H1 (cell line): ENCODE measurements around the gene CDC42EP4. TPM values are rescaled to one million over a fixed set of nuclear protein-coding genes. Genes with fewer than 3 reads are reported as not detected.

Experiments
- CBX5 ChIP-seq: fragments of 300-800, 300-1000 bp; sonication (generic); IDR thresholded peaks from 2 replicates; pipeline ENCODE4 v1.7.1; 2016; ENCODE audit warnings: antibody characterized with exemption, low read length, low read depth
- CTCF ChIP-seq, 3 experiments: IDR thresholded peaks; 1 replicate in 2 of 3; 2 replicates in 1 of 3; pipeline versions ENCODE4 v1.5.1 to v1.6.1; 2011; ENCODE audit warnings: low read length in 3 of 3, mild to moderate bottlenecking in 3 of 3, inconsistent platforms in 2 of 3, low read depth in 1 of 3, moderate library complexity in 1 of 3; ENCODE audit not compliant: insufficient read depth in 1 of 3; ENCODE audit errors: control extremely low read depth in 1 of 3
- EGR1 ChIP-seq: IDR thresholded peaks from 2 replicates; pipeline ENCODE4 v1.6.1; 2011; ENCODE audit warnings: low read depth, low read length, borderline replicate concordance
- EP300 ChIP-seq, 2 experiments: IDR thresholded peaks; 1 replicate in 1 of 2; 2 replicates in 1 of 2; pipeline ENCODE4 v1.6.1; 2011 to 2012; ENCODE audit warnings: low read depth in 2 of 2, low read length in 2 of 2, mild to moderate bottlenecking in 2 of 2, borderline replicate concordance in 1 of 2, inconsistent platforms in 1 of 2, moderate library complexity in 1 of 2
- EZH2 ChIP-seq: fragments of 200-600 bp; sonication (generic); IDR thresholded peaks from 2 replicates; pipeline ENCODE4 v1.7.1; 2012; ENCODE audit warnings: low read depth, mild to moderate bottlenecking, moderate library complexity, low read length, inconsistent platforms; ENCODE audit not compliant: severe bottlenecking
- FOSL1 ChIP-seq: IDR thresholded peaks from 2 replicates; pipeline ENCODE4 v1.6.1; 2011; ENCODE audit warnings: mild to moderate bottlenecking, low read depth, low read length, moderate library complexity; ENCODE audit not compliant: insufficient read depth
- GTF2F1 ChIP-seq: IDR thresholded peaks from 2 replicates; pipeline ENCODE4 v1.6.1; 2012; ENCODE audit warnings: low read depth, low read length, improper control_type of control experiment, borderline replicate concordance
- HDAC6 ChIP-seq: IDR thresholded peaks from one replicate; pipeline ENCODE4 v1.7.1; 2012; ENCODE audit warnings: low read depth, mild to moderate bottlenecking, inconsistent platforms, low read length, moderate library complexity
- JUN ChIP-seq: IDR thresholded peaks from 2 replicates; pipeline ENCODE4 v1.6.1; 2011; ENCODE audit warnings: low read depth, mild to moderate bottlenecking, improper control_type of control experiment, low read length
- KDM4A ChIP-seq: IDR thresholded peaks from one replicate; pipeline ENCODE4 v1.7.1; 2012; ENCODE audit warnings: low read depth, mild to moderate bottlenecking, moderate library complexity, low read length, inconsistent platforms; ENCODE audit not compliant: severe bottlenecking
- MAX ChIP-seq: IDR thresholded peaks from 2 replicates; pipeline ENCODE4 v1.6.1; 2012; ENCODE audit warnings: inconsistent platforms
- NANOG ChIP-seq: IDR thresholded peaks from 2 replicates; pipeline ENCODE4 v1.6.1; 2011; ENCODE audit warnings: low read length, low read depth, mild to moderate bottlenecking, inconsistent platforms; ENCODE audit not compliant: insufficient read depth, poor library complexity, severe bottlenecking
- NRF1 ChIP-seq: IDR thresholded peaks from 2 replicates; pipeline ENCODE4 v1.6.1; 2011; ENCODE audit warnings: mild to moderate bottlenecking, low read depth, low read length, improper control_type of control experiment
- POLR2A ChIP-seq, 2 experiments: IDR thresholded peaks; 1 replicate in 1 of 2; 2 replicates in 1 of 2; pipeline ENCODE4 v1.6.1; 2011; ENCODE audit warnings: low read depth in 2 of 2, low read length in 2 of 2, mild to moderate bottlenecking in 2 of 2; ENCODE audit errors: control extremely low read depth in 1 of 2
- POU5F1 ChIP-seq: IDR thresholded peaks from 2 replicates; pipeline ENCODE4 v1.6.1; 2011; ENCODE audit warnings: low read depth, mild to moderate bottlenecking, low read length, moderate library complexity
- SAP30 ChIP-seq: fragments of 300-600 bp; sonication (generic); IDR thresholded peaks from 2 replicates; pipeline ENCODE4 v1.7.1; 2012; ENCODE audit warnings: low read length, moderate library complexity, mild to moderate bottlenecking, inconsistent platforms; ENCODE audit not compliant: insufficient read depth, insufficient replicate concordance
- SIN3A ChIP-seq, 2 experiments: IDR thresholded peaks in 1 of 2; conservative IDR thresholded peaks in 1 of 2; 2 replicates each; pipeline ENCODE4 v1.6.1; 2011 to 2012; ENCODE audit warnings: low read length in 2 of 2, improper control_type of control experiment in 1 of 2, low read depth in 1 of 2, mild to moderate bottlenecking in 1 of 2
- SIX5 ChIP-seq: IDR thresholded peaks from 2 replicates; pipeline ENCODE4 v1.6.1; 2011; ENCODE audit warnings: mild to moderate bottlenecking, low read depth, low read length
- SP4 ChIP-seq: IDR thresholded peaks from 2 replicates; pipeline ENCODE4 v1.6.1; 2012; ENCODE audit warnings: low read length, inconsistent platforms
- TCF12 ChIP-seq: IDR thresholded peaks from 2 replicates; pipeline ENCODE4 v1.6.1; 2011; ENCODE audit warnings: low read depth, mild to moderate bottlenecking, low read length
- YY1 ChIP-seq: IDR thresholded peaks from 2 replicates; pipeline ENCODE4 v1.6.1; 2011; ENCODE audit warnings: low read depth, mild to moderate bottlenecking, low read length
- ZNF274 ChIP-seq: IDR thresholded peaks from 2 replicates; pipeline ENCODE4 v1.7.0; 2012; ENCODE audit warnings: low read length, borderline replicate concordance; ENCODE audit errors: extremely low read depth
- polyA plus RNA-seq, 7 experiments: library from polyadenylated mRNA; depleted of rRNA in 3 of 7; stranded (reverse) in 5 of 7; unstranded in 2 of 7; fragments of >200 nt in 5 of 7; fragments of 200-250 nt in 2 of 7; gene quantifications; 1 replicate in 5 of 7; 2 replicates in 1 of 7; 4 replicates in 1 of 7; pipeline versions ENCODE4 v1.2.1 to v1.2.3, GENCODE V29; 2011 to 2013; ENCODE audit warnings: missing spikeins in 2 of 7, mixed read lengths in 2 of 7
- total RNA-seq: library from RNA; stranded (reverse); fragmentation: NEBNext Ultra II Directional; extraction: Animal tissue kit (Norgen Biotek cat#: 25700); gene quantifications from 2 replicates; pipeline ENCODE4 v1.2.1, GENCODE V29; 2021

Gene CDC42EP4
- total and polyA plus RNA-seq, 2 of the 8 experiments (the other 6 are each of a cell fraction or from before 2014, with no cell fraction given): 8.8 to 12.6 TPM

- no peak for TF ChIP-seq EP300 (IDR thresholded peaks at IDR 0.05; ENCODE audit: borderline replicate concordance in 1 of 2, low read depth in 2 of 2, low read length in 2 of 2)
- TF ChIP-seq POU5F1: no peak
- TF ChIP-seq SIX5: no peak
- no peak for TF ChIP-seq NANOG
- no peak for TF ChIP-seq JUN
- peak in 2 of 3 experiments; percentile 27 to 44; a peak in 2 of 4 replicates for TF ChIP-seq CTCF (IDR thresholded peaks at IDR 0.05; ENCODE audit: control extremely low read depth in 1 of 3, insufficient read depth in 1 of 3, low read depth in 1 of 3, low read length in 3 of 3)
- no peak for TF ChIP-seq ZNF274
- no peak for TF ChIP-seq SAP30
- TF ChIP-seq YY1: no peak
- 0 out of 4 replicates have a peak, but pooled peaks of 1 of the 2 experiments have one; percentile 4 for TF ChIP-seq SIN3A (conservative IDR thresholded peaks at IDR 0.05 in 1 of 2, IDR thresholded peaks at IDR 0.05 in 1 of 2; ENCODE audit: low read depth in 1 of 2, low read length in 2 of 2)
- no peak for TF ChIP-seq NRF1
- no peak for TF ChIP-seq HDAC6
- TF ChIP-seq FOSL1: no peak
- TF ChIP-seq EGR1: no peak
- no peak for TF ChIP-seq SP4
- TF ChIP-seq MAX: no peak
- no peak for TF ChIP-seq POLR2A (IDR thresholded peaks at IDR 0.05; ENCODE audit: control extremely low read depth in 1 of 2, low read depth in 2 of 2, low read length in 2 of 2)
- TF ChIP-seq GTF2F1: no peak
- no peak for TF ChIP-seq KDM4A
- no peak for TF ChIP-seq EZH2
- TF ChIP-seq CBX5: no peak
- peak; percentile 33; the same call in 1 of the 2 replicates for TF ChIP-seq TCF12
Measured at GRCh38 chr17:73342541-73343167, 30.9 kb upstream of the CDC42EP4 start (continued).
